Neural progenitor cell (in vitro differentiated cells): Measurements from ENCODE around the gene XPO1. TPM values are rescaled to one million over a fixed set of nuclear protein-coding genes. Genes with fewer than 3 reads are reported as not detected.

Experiments used
- DNase-seq: peaks from one replicate; pipeline ENCODE4 v3.0.0-alpha.2; 2016; ENCODE audit warnings: low spot score
- H2AFZ ChIP-seq: fragments of 200-600 bp; sonication (generic); replicated peaks from 2 replicates; pipeline ENCODE4 v1.6.1; 2016; ENCODE audit warnings: antibody characterized with exemption
- H3F3A ChIP-seq: fragments of 200-600 bp; sonication (generic); 2 replicates; pipeline ENCODE4 v1.6.1; 2016; ENCODE audit warnings: antibody characterized with exemption, low read depth
- H3K27ac ChIP-seq: fragments of 200-600 bp; sonication (generic); 2 replicates; pipeline ENCODE4 v1.5.1; 2016; ENCODE audit warnings: mild to moderate bottlenecking
- H3K27me3 ChIP-seq: fragments of 200-600 bp; sonication (generic); 2 replicates; pipeline ENCODE4 v1.6.1; 2016; ENCODE audit warnings: mild to moderate bottlenecking, moderate library complexity
- H3K36me3 ChIP-seq: fragments of 200-600 bp; sonication (generic); 2 replicates; pipeline ENCODE4 v1.5.1; 2016
- H3K4me1 ChIP-seq: fragments of 200-600 bp; sonication (generic); 2 replicates; pipeline ENCODE4 v1.6.1; 2016; ENCODE audit warnings: mixed run types
- H3K4me2 ChIP-seq: fragments of 200-600 bp; sonication (generic); 2 replicates; pipeline ENCODE4 v1.6.1; 2016
- H3K4me3 ChIP-seq: fragments of 200-600 bp; sonication (generic); 2 replicates; pipeline ENCODE4 v1.5.1; 2016
- H3K79me2 ChIP-seq: fragments of 200-600 bp; sonication (generic); 2 replicates; pipeline ENCODE4 v1.6.1; 2016; ENCODE audit warnings: low read depth
- H3K9ac ChIP-seq: fragments of 200-600 bp; sonication (generic); 2 replicates; pipeline ENCODE4 v1.6.1; 2016
- H3K9me3 ChIP-seq: fragments of 200-600 bp; sonication (generic); 2 replicates; pipeline ENCODE4 v1.5.1; 2016; ENCODE audit warnings: low read depth
- H4K20me1 ChIP-seq: fragments of 200-600 bp; sonication (generic); 2 replicates; pipeline ENCODE4 v1.6.1; 2016; ENCODE audit warnings: low read depth
- H3K27ac Mint-ChIP-seq: 3 replicates; pipeline ENCODE4 v1.8.0; 2021; ENCODE audit warnings: mixed read lengths
- H3K27me3 Mint-ChIP-seq: 2 replicates; pipeline ENCODE4 v1.8.0; 2022; ENCODE audit warnings: low read depth, mild to moderate bottlenecking, inconsistent platforms, moderate library complexity, mixed read lengths; ENCODE audit not compliant: insufficient read depth
- H3K36me3 Mint-ChIP-seq: 3 replicates; pipeline ENCODE4 v1.8.0; 2021; ENCODE audit warnings: mixed read lengths
- H3K4me1 Mint-ChIP-seq: 3 replicates; pipeline ENCODE4 v1.8.0; 2021; ENCODE audit warnings: mixed read lengths
- H3K4me3 Mint-ChIP-seq: 3 replicates; pipeline ENCODE4 v1.8.0; 2021; ENCODE audit warnings: mild to moderate bottlenecking, moderate library complexity, mixed read lengths
- H3K9me3 Mint-ChIP-seq: 3 replicates; pipeline ENCODE4 v1.8.0; 2020; ENCODE audit warnings: mixed read lengths
- CTCF ChIP-seq: fragments of 200-600 bp; sonication (generic); IDR thresholded peaks from 2 replicates; pipeline ENCODE4 v1.5.1; 2017; ENCODE audit warnings: antibody characterized with exemption, mild to moderate bottlenecking
- EZH2 ChIP-seq: fragments of 200-600 bp; sonication (generic); IDR thresholded peaks from 2 replicates; pipeline ENCODE4 v1.6.1; 2017; ENCODE audit warnings: antibody characterized with exemption, mild to moderate bottlenecking, moderate library complexity
- EZH2phosphoT487 ChIP-seq: fragments of 200-600 bp; sonication (generic); IDR thresholded peaks from 2 replicates; pipeline ENCODE4 v1.6.1; 2017; ENCODE audit warnings: antibody characterized with exemption
- total RNA-seq: library from RNA; depleted of rRNA; stranded (reverse); fragments of >200 nt; gene quantifications from 2 replicates; pipeline ENCODE4 v1.2.3, GENCODE V29; 2015; ENCODE audit warnings: low replicate concordance

The XPO1 gene
- total RNA-seq, 1 donor from 2014 or later = 681 TPM

DNA sequence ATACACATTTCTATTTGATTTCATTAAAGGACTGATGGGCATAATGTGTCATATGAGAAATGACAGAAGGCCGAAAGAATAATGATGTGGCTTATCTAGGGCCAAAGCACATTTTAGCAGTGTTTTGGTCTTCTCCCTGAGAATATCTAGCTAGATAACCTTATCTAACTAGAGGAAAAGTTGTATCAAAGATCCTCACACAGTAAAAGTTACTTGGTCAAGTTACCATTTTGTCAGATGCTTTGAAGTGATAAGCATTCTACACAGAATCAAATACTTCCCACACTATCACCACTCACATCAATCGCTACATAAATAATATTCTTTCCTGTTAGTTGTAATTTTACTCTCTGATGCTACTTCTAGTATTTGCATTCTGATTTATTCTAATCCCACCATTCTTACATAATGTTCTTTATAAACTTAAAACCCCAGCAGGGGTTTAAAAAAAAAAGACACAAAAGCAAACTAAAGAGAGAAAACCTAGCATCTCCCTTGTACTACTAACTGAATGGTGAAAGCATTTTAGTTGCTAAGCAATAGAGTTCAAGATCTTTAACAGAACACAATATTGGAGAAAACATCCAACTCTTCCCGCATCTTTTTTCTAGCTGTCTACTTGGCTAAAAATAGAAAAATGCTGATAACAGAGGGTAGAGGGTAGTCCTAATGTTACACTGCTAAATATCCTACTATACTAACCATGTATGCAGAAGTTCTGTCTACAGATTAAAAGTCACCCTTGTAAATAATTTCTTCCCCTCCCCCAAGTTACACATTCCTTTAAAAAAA, 8.0 kb downstream of the XPO1 start:
- no peak for DNase-seq
- Histone ChIP-seq H3K36me3 (peaks cover 29% of the 10 kb centered on the region), H3K9me3 (no peaks in the 10 kb centered on the region), H3K27ac (peak overlapping the region; percentile 2), H3F3A (peaks cover 18% of the 10 kb centered on the region), H3K4me1 (peaks cover 32% of the 10 kb centered on the region), H3K79me2 (peaks cover 100% of the 10 kb centered on the region), H3K4me3 (no peak overlapping the region), H3K27me3 (no peaks in the 10 kb centered on the region), H4K20me1 (peaks cover 99% of the 10 kb centered on the region), H3K4me2 (peak overlapping the region; percentile 50), H3K9ac (no peak overlapping the region), H2AFZ (no peak overlapping the region)
- Mint-ChIP-seq H3K27ac (no peak overlapping the region), H3K4me3 (no peak overlapping the region), H3K4me1 (peaks cover 29% of the 10 kb centered on the region), H3K27me3 (peaks cover 3% of the 10 kb centered on the region), H3K36me3 (peaks cover 21% of the 10 kb centered on the region), H3K9me3 (no peaks in the 10 kb centered on the region)
- TF ChIP-seq EZH2phosphoT487 (no peak), CTCF (no peak), EZH2 (no peak)

GRCh38 chr2:61520261-61520660, 17.9 kb downstream of the XPO1 start:
- Histone ChIP-seq H2AFZ (no peak overlapping the region), H4K20me1 (peaks cover 94% of the 10 kb centered on the region), H3K4me3 (no peak overlapping the region), H3K27ac (peak overlapping the region; percentile 1), H3K79me2 (peaks cover 100% of the 10 kb centered on the region), H3K9ac (no peak overlapping the region), H3K4me1 (peaks cover 3% of the 10 kb centered on the region), H3K36me3 (peaks cover 51% of the 10 kb centered on the region), H3K4me2 (no peak overlapping the region), H3K9me3 (no peaks in the 10 kb centered on the region), H3F3A (peaks cover 26% of the 10 kb centered on the region), H3K27me3 (no peaks in the 10 kb centered on the region)
- Mint-ChIP-seq H3K27me3 (peaks cover 2% of the 10 kb centered on the region), H3K4me1 (no peaks in the 10 kb centered on the region), H3K36me3 (peaks cover 29% of the 10 kb centered on the region), H3K4me3 (no peak overlapping the region), H3K27ac (no peak overlapping the region), H3K9me3 (no peaks in the 10 kb centered on the region)
- no peak for TF ChIP-seq CTCF
- TF ChIP-seq EZH2 = no peak
- no peak for TF ChIP-seq EZH2phosphoT487
- no peak for DNase-seq

GRCh38 chr2:61512768-61513398, 25.3 kb downstream of the XPO1 start:
- DNase-seq = peak; percentile 26
- TF ChIP-seq EZH2phosphoT487 (no peak), CTCF (no peak), EZH2 (no peak)
- H3K36me3 Mint-ChIP-seq = peaks cover 40% of the 10 kb centered on the region

More at GRCh38 chr2:61512768-61513398, 25.3 kb downstream of the XPO1 start:
- H3K79me2 ChIP-seq = peaks cover 100% of the 10 kb centered on the region
- H4K20me1 ChIP-seq = peaks cover 99% of the 10 kb centered on the region
- no peak overlapping the region for H2AFZ ChIP-seq
- H3K27me3 ChIP-seq = no peaks in the 10 kb centered on the region
- peaks cover 20% of the 10 kb centered on the region for H3F3A ChIP-seq
- peaks cover 38% of the 10 kb centered on the region for H3K36me3 ChIP-seq
- H3K4me1 Mint-ChIP-seq = no peaks in the 10 kb centered on the region
- H3K9me3 ChIP-seq = no peaks in the 10 kb centered on the region
- peaks cover 2% of the 10 kb centered on the region for H3K27me3 Mint-ChIP-seq
- no peak overlapping the region for H3K9ac ChIP-seq
- H3K27ac ChIP-seq = peak overlapping the region; percentile 50
- no peaks in the 10 kb centered on the region for H3K9me3 Mint-ChIP-seq
- H3K4me2 ChIP-seq = no peak overlapping the region
- H3K4me1 ChIP-seq = peaks cover 4% of the 10 kb centered on the region
- H3K4me3 ChIP-seq = no peak overlapping the region
- H3K27ac Mint-ChIP-seq = no peak overlapping the region
- H3K4me3 Mint-ChIP-seq = no peak overlapping the region
